GM15510 (cell line): ENCODE data around the gene A3GALT2.

Experiments
- POLR2A ChIP-seq: IDR thresholded peaks from 3 replicates; pipeline ENCODE4 v1.6.1; 2011; ENCODE audit warnings: borderline replicate concordance; ENCODE audit not compliant: insufficient read length; ENCODE audit errors: extremely low read depth

The A3GALT2 gene

GRCh38 chr1:33358795-33359503, 38.1 kb upstream of the A3GALT2 start:
- TF ChIP-seq POLR2A: no peak

- TF ChIP-seq POLR2A: no peak
These were observed 37.4 kb upstream of the A3GALT2 start for GRCh38 chr1:33358114-33358794.

- TF ChIP-seq POLR2A: no peak
These were observed 36.2 kb upstream of the A3GALT2 start for GRCh38 chr1:33357099-33357498.

- no peak for TF ChIP-seq POLR2A
These were observed 33.9 kb upstream of the A3GALT2 start for GRCh38 chr1:33354707-33355316.

GRCh38 chr1:33353531-33353930, 32.6 kb upstream of the A3GALT2 start:
- no peak for TF ChIP-seq POLR2A

- no peak for TF ChIP-seq POLR2A
These were observed 30.4 kb upstream of the A3GALT2 start for GRCh38 chr1:33351281-33351660.

GRCh38 chr1:33350611-33351280, 29.8 kb upstream of the A3GALT2 start:
- TF ChIP-seq POLR2A: no peak

GRCh38 chr1:33349778-33350610, 29.1 kb upstream of the A3GALT2 start:
- TF ChIP-seq POLR2A: peak; percentile 95

- no peak for TF ChIP-seq POLR2A
These were observed 28.3 kb upstream of the A3GALT2 start for GRCh38 chr1:33349081-33349759.

GRCh38 chr1:33348676-33349080, 27.8 kb upstream of the A3GALT2 start:
- no peak for TF ChIP-seq POLR2A

- TF ChIP-seq POLR2A: no peak
These were observed 27.3 kb upstream of the A3GALT2 start for GRCh38 chr1:33348194-33348593.

- TF ChIP-seq POLR2A: no peak
These were observed 26.7 kb upstream of the A3GALT2 start for GRCh38 chr1:33347650-33347992.

- TF ChIP-seq POLR2A: no peak
These were observed 26.2 kb upstream of the A3GALT2 start for GRCh38 chr1:33346927-33347649.
